Measurements from ENCODE around the gene TUBG2. TPM values are rescaled to one million over a fixed set of nuclear protein-coding genes. Genes with fewer than 3 reads are reported as not detected.
A peak's percentile ranks its signal among the peaks of the same experiment; 100 is the strongest.
"Not testable (repeated sequence)": the region's sequence is repeated elsewhere in the genome, so short reads cannot be mapped to it uniquely, and the experiment has no call there.

Gene TUBG2
- total and polyA plus RNA-seq, 5 donors from 2014 or later, result 2.8 to 13.7 (median 3.9) TPM

GRCh38 chr17:42660692-42661345, 1.7 kb downstream of the TUBG2 start:
- H3K4me3 ChIP-seq (ENCODE audit: low read depth, low read length), result no peak overlapping the region
- H3K36me3 ChIP-seq (ENCODE audit: control insufficient read depth, insufficient read depth, low read length), result no peaks in the 10 kb centered on the region
- H3K4me1 ChIP-seq (ENCODE audit: control insufficient read depth, insufficient read depth, low read length, poor library complexity, severe bottlenecking), result peaks cover 15% of the 10 kb centered on the region
- peaks cover 16% of the 10 kb centered on the region for H3K36me3 Mint-ChIP-seq
- no peak overlapping the region for H3K27ac ChIP-seq (ENCODE audit: insufficient read depth, low read length, poor library complexity, severe bottlenecking)
- ATAC-seq (ENCODE audit: low read depth in 2 of 2), result no peak
- peak overlapping the region in 3 of 4 donors; percentile 23 to 58 (median 54) for H3K4me3 Mint-ChIP-seq
- no peaks in the 10 kb centered on the region for H3K27me3 ChIP-seq (ENCODE audit: control insufficient read depth, insufficient read depth, low read length)
- no peak overlapping the region for H3K27ac Mint-ChIP-seq
- H3K4me1 Mint-ChIP-seq, result peaks cover 3 to 24% (median 12%) of the 10 kb centered on the region in 4 donors
- H3K9me3 ChIP-seq (ENCODE audit: control insufficient read depth in 2 of 2, low read length in 2 of 2), result no peaks in the 10 kb centered on the region
- DNase-seq, result no peak
- no peaks in the 10 kb centered on the region for H3K9me3 Mint-ChIP-seq
- H3K27me3 Mint-ChIP-seq, result peaks cover 7% of the 10 kb centered on the region

DNA sequence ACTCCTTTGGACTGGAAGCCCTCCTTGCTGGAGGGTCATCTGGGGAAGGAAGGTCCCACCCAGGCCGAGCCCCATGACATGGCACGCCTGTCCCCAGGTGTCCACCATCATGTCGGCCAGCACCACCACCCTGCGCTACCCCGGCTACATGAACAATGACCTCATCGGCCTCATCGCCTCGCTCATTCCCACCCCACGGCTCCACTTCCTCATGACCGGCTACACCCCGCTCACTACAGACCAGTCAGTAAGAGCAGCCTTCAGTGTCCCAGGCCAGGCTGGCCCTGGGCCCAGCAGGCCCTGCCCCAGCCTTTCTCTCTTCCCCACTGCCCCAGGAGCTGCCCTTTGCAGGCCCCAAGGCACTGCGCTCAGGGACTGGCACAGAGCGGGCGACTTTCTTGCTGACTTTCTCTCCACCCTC, 6.5 kb downstream of the TUBG2 start:
- Mint-ChIP-seq H3K4me1 (peaks cover 0 to 10% (median 4%) of the 10 kb centered on the region in 4 donors), H3K36me3 (peaks cover 26% of the 10 kb centered on the region), H3K27me3 (peaks cover 14% of the 10 kb centered on the region), H3K4me3 (no peak overlapping the region), H3K9me3 (no peaks in the 10 kb centered on the region), H3K27ac (peak overlapping the region in 1 of 3 donors; percentile 25)
- Histone ChIP-seq H3K9me3 (ENCODE audit: control insufficient read depth in 2 of 2, low read length in 2 of 2) (no peaks in the 10 kb centered on the region), H3K27ac (ENCODE audit: insufficient read depth, low read length, poor library complexity, severe bottlenecking) (no peak overlapping the region), H3K36me3 (ENCODE audit: control insufficient read depth, insufficient read depth, low read length) (no peaks in the 10 kb centered on the region), H3K4me1 (ENCODE audit: control insufficient read depth, insufficient read depth, low read length, poor library complexity, severe bottlenecking) (peaks cover 4% of the 10 kb centered on the region), H3K27me3 (ENCODE audit: control insufficient read depth, insufficient read depth, low read length) (no peaks in the 10 kb centered on the region), H3K4me3 (ENCODE audit: low read depth, low read length) (no peak overlapping the region)
- ATAC-seq (ENCODE audit: low read depth in 2 of 2), result no peak
- no peak for DNase-seq

DNA sequence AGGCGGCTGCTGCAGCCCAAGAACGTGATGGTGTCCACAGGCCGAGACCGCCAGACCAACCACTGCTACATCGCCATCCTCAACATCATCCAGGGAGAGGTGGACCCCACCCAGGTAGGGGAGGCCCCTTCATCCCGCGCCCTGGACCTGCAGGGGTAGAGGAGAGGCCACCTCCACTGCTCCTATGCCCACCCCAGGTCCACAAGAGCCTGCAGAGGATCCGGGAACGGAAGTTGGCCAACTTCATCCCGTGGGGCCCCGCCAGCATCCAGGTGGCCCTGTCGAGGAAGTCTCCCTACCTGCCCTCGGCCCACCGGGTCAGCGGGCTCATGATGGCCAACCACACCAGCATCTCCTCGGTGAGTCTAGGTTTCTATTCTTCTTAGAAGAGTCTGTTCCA, 7.0 kb downstream of the TUBG2 start:
- H3K27me3 ChIP-seq (ENCODE audit: control insufficient read depth, insufficient read depth, low read length); H3K36me3 ChIP-seq (ENCODE audit: control insufficient read depth, insufficient read depth, low read length); H3K9me3 ChIP-seq (ENCODE audit: control insufficient read depth in 2 of 2, low read length in 2 of 2); H3K4me3 ChIP-seq (ENCODE audit: low read depth, low read length); H3K27ac ChIP-seq (ENCODE audit: insufficient read depth, low read length, poor library complexity, severe bottlenecking); DNase-seq; H3K4me1 ChIP-seq (ENCODE audit: control insufficient read depth, insufficient read depth, low read length, poor library complexity, severe bottlenecking); H3K27ac Mint-ChIP-seq; H3K9me3 Mint-ChIP-seq; ATAC-seq (ENCODE audit: low read depth in 2 of 2): not testable (repeated sequence)
- Mint-ChIP-seq H3K4me3 (peak overlapping the region in 1 of 4 donors; percentile 11), H3K36me3 (peaks cover 26% of the 10 kb centered on the region), H3K4me1 (peaks cover 0 to 11% (median 6%) of the 10 kb centered on the region in 4 donors), H3K27me3 (peaks cover 19% of the 10 kb centered on the region)

GRCh38 chr17:42667088-42667951, 8.2 kb downstream of the TUBG2 start:
- H3K36me3 ChIP-seq (ENCODE audit: control insufficient read depth, insufficient read depth, low read length), result no peaks in the 10 kb centered on the region
- Mint-ChIP-seq H3K27ac (peak overlapping the region in 1 of 3 donors; percentile 71), H3K27me3 (peaks cover 26% of the 10 kb centered on the region), H3K36me3 (peaks cover 26% of the 10 kb centered on the region), H3K4me3 (peak overlapping the region in 1 of 4 donors; percentile 72), H3K9me3 (peaks cover 0 to 2% (median 0%) of the 10 kb centered on the region in 7 donors), H3K4me1 (peaks cover 6 to 19% (median 11%) of the 10 kb centered on the region in 4 donors)
- H3K9me3 ChIP-seq (ENCODE audit: control insufficient read depth in 2 of 2, low read length in 2 of 2), result no peaks in the 10 kb centered on the region
- DNase-seq (no peak), ATAC-seq (ENCODE audit: low read depth in 2 of 2) (no peak)
- H3K27ac ChIP-seq (ENCODE audit: insufficient read depth, low read length, poor library complexity, severe bottlenecking), result no peak overlapping the region
- H3K4me3 ChIP-seq (ENCODE audit: low read depth, low read length), result no peak overlapping the region
- peaks cover 15% of the 10 kb centered on the region for H3K4me1 ChIP-seq (ENCODE audit: control insufficient read depth, insufficient read depth, low read length, poor library complexity, severe bottlenecking)
- no peaks in the 10 kb centered on the region for H3K27me3 ChIP-seq (ENCODE audit: control insufficient read depth, insufficient read depth, low read length)

DNA sequence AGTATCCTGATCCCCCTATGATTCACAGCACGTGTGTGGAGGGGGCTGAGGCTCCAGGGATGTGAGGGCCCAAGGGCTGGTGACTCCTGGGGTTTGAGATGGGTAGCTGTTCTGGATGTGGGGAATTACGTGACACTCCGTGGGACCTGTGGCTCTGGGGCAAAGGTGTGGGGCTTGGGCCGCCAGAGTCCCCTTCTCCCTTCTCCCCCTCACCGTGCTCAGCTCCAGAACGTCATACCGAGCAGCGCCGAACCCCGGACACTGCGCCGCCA, 10.6 kb downstream of the TUBG2 start:
- ATAC-seq (ENCODE audit: low read depth in 2 of 2) (no peak), DNase-seq (no peak)
- H3K27ac Mint-ChIP-seq, result no peak overlapping the region
- Histone ChIP-seq H3K4me3 (ENCODE audit: low read depth, low read length) (no peak overlapping the region), H3K36me3 (ENCODE audit: control insufficient read depth, insufficient read depth, low read length) (no peaks in the 10 kb centered on the region), H3K27me3 (ENCODE audit: control insufficient read depth, insufficient read depth, low read length) (peaks cover under 1% of the 10 kb centered on the region), H3K9me3 (ENCODE audit: control insufficient read depth in 2 of 2, low read length in 2 of 2) (no peaks in the 10 kb centered on the region), H3K4me1 (ENCODE audit: control insufficient read depth, insufficient read depth, low read length, poor library complexity, severe bottlenecking) (peaks cover 26% of the 10 kb centered on the region), H3K27ac (ENCODE audit: insufficient read depth, low read length, poor library complexity, severe bottlenecking) (no peak overlapping the region)
- peaks cover 0 to 4% (median 0%) of the 10 kb centered on the region in 7 donors for H3K9me3 Mint-ChIP-seq
- H3K4me1 Mint-ChIP-seq, result peaks cover 6 to 25% (median 16%) of the 10 kb centered on the region in 4 donors
- peaks cover 32% of the 10 kb centered on the region for H3K27me3 Mint-ChIP-seq
- H3K4me3 Mint-ChIP-seq, result peak overlapping the region in 2 of 4 donors; percentile 63 to 71
- peaks cover 16% of the 10 kb centered on the region for H3K36me3 Mint-ChIP-seq

DNA sequence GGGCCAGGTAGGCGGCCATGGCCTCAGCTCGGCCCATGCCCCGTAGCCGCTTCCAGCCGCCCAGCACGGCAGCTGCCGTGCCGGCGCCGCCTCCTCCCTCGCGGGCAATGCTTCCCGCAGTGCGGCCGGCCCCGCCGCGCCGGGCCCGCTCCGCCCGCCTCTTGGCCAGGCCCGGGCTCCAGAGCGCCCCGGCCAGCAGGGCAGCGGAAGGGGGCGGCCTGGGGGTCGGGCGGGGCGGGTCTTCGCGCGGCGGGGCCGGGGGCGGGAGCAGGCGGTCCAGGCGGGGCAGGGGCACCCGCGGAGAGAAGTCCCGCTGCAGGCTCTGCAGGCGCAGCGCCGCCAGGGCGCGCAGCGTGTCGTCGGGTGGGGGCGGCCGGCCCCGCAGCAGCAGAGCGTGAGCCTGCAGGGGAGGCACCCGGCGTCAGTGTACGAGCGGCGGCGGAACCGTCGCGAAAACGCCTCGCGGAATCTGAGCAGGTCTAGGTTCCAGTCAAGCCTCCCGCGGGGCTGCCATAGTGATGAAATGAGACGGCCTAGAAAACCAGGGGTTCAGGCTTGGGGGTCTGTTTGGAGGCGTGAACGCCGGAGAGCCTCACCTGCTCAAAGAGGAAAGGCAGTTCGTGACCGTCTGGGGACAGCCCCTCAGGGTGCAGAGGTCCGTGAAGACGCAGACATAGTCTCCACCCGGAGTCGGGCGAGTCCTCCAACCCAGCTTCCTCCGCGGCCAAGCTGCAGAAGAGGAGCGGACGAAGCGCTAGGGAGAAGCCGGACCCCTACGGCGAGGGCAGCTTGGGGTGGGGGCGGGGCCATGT, 11.1 kb downstream of the TUBG2 start:
- Mint-ChIP-seq H3K27ac (no peak overlapping the region), H3K4me3 (peak overlapping the region; percentile 77 to 92 (median 83)), H3K4me1 (peaks cover 6 to 28% (median 19%) of the 10 kb centered on the region in 4 donors), H3K36me3 (peaks cover 16% of the 10 kb centered on the region), H3K9me3 (peaks cover 0 to 4% (median 0%) of the 10 kb centered on the region in 7 donors), H3K27me3 (peaks cover 37% of the 10 kb centered on the region)
- Histone ChIP-seq H3K27me3 (ENCODE audit: control insufficient read depth, insufficient read depth, low read length) (peaks cover 2% of the 10 kb centered on the region), H3K27ac (ENCODE audit: insufficient read depth, low read length, poor library complexity, severe bottlenecking) (no peak overlapping the region), H3K36me3 (ENCODE audit: control insufficient read depth, insufficient read depth, low read length) (no peaks in the 10 kb centered on the region), H3K4me1 (ENCODE audit: control insufficient read depth, insufficient read depth, low read length, poor library complexity, severe bottlenecking) (peaks cover 32% of the 10 kb centered on the region), H3K4me3 (ENCODE audit: low read depth, low read length) (peak overlapping the region; percentile 32), H3K9me3 (ENCODE audit: control insufficient read depth in 2 of 2, low read length in 2 of 2) (no peaks in the 10 kb centered on the region)
- ATAC-seq (ENCODE audit: low read depth in 2 of 2) (peak; percentile 73 to 81), DNase-seq (peak; percentile 52 to 55 (median 53))

DNA sequence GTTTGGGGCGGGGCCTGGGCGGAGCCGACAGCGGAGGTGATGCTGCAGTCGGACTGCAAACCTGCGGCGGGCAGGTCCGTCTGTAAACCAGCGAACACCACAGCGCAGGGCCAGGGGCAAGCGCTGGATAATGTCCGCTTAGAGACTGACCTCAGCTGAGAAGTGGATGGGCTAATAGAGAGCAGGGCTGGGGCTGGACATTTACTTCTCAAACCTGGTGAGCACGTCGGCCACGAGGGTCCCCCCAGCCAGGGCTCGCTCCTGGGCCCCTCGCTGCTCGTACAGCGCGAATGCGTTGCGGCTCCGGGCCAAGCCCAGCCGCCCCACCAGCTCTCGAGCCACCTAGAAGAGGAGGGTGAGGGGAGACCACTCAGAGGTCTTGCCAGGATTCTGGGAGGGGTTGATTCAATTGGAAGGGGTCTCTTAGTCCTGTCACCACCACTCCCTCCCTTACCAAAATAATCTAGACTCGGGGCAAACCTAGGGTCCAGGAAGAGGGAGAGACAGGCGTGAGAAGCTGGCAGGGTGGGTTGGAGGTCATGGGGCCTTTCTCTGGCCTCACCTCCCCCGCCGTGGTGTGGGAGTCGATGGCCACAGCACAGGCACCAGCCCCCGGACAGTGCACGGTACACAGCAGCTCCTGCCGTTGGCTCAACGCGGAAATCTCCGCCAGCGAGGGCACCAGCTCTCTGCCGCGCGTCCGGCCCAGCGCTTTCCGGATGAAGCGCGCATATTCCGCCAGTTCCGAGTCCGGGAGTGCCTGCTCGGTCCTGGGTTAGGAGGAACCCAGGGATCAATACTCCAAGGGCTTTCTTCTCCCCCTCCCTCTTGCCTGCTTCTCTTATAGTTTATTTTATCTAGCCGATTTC, 11.9 kb downstream of the TUBG2 start:
- Mint-ChIP-seq H3K4me3 (peak overlapping the region; percentile 77 to 92 (median 83)), H3K27me3 (peaks cover 38% of the 10 kb centered on the region), H3K4me1 (peaks cover 6 to 28% (median 19%) of the 10 kb centered on the region in 4 donors), H3K27ac (no peak overlapping the region), H3K9me3 (peaks cover 0 to 4% (median 0%) of the 10 kb centered on the region in 7 donors), H3K36me3 (peaks cover 8% of the 10 kb centered on the region)
- Histone ChIP-seq H3K9me3 (ENCODE audit: control insufficient read depth in 2 of 2, low read length in 2 of 2) (no peaks in the 10 kb centered on the region), H3K27ac (ENCODE audit: insufficient read depth, low read length, poor library complexity, severe bottlenecking) (no peak overlapping the region), H3K4me1 (ENCODE audit: control insufficient read depth, insufficient read depth, low read length, poor library complexity, severe bottlenecking) (peaks cover 40% of the 10 kb centered on the region), H3K27me3 (ENCODE audit: control insufficient read depth, insufficient read depth, low read length) (peaks cover 2% of the 10 kb centered on the region), H3K36me3 (ENCODE audit: control insufficient read depth, insufficient read depth, low read length) (no peaks in the 10 kb centered on the region), H3K4me3 (ENCODE audit: low read depth, low read length) (no peak overlapping the region)
- no peak for DNase-seq
- ATAC-seq (ENCODE audit: low read depth in 2 of 2), result no peak

Data from CD4-positive, CD25-positive, alpha-beta regulatory T cell (primary cell).